HG02642 (cell line): ENCODE measurements around the gene SPATC1L.
"Not testable (repeated sequence)": the region's sequence is repeated elsewhere in the genome, so short reads cannot be mapped to it uniquely, and the experiment has no call there.

Experiments used
- ATAC-seq: cut with Tn5 transposase; IDR thresholded peaks from one replicate; pipeline ENCODE4 v1.9.1; 2021; ENCODE audit warnings: mild to moderate bottlenecking; ENCODE audit not compliant: unreplicated experiment, poor library complexity

The SPATC1L gene

DNA sequence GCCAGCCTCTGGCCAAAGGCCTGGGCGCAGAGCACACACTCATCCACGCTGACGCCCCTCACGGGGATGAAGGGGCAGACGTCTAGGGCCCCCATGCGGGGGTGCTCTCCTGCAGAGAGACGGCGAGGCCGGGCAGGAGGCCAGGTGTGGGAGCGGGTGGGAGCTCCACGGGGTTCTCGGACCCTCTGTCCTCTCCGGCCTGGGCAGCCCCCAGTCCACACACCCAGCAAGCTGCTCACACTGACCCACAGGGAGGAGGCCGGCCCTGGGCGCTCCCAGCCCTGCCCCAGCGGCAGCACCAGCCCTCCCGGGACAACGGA is 31.4 kb downstream of the SPATC1L start:
- ATAC-seq = no peak

GRCh38 chr21:46151989-46152926 is 32.0 kb downstream of the SPATC1L start:
- ATAC-seq = no peak

DNA sequence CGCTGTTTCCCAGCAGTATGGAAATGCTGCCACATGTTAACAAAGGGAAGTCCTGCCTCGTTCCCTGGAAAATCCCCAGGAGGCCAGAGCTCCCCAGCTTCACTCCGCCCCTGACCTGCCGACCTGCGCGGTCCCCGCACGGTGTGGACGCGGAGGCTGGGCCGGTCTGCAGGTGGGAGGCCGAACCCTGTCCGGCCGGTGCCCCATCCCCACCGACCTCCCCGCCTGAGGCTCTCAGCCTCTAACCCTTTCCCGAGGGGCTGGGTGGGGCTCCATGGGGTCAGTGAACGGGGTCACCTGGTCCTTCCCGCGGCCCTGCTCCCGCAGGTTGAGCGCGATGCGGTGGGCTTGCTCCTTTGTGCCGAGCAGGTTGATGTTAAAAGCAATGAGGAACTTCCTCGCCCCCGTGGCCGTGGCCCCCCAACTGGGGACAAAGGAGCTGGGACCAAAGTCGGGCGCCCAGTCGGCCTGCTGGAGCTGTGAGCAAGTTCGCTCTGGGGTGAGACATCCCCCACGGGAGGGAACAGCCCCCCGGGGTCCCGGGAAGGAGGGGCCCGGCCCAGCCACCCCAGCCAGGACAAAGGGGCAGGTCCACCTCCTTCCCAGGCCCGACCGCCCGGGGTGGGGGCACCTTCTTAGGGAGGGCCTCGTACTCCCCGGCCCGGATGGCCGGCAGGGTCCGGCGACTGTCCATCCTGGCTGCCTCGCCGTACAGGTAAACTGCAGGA is 32.8 kb downstream of the SPATC1L start:
- ATAC-seq = no peak

- no peak for ATAC-seq
These were observed 33.7 kb downstream of the SPATC1L start for GRCh38 chr21:46150491-46151121.

GRCh38 chr21:46150073-46150472 is 34.2 kb downstream of the SPATC1L start:
- ATAC-seq = no peak

- ATAC-seq = no peak
These were observed 34.9 kb downstream of the SPATC1L start for GRCh38 chr21:46149205-46149901.

DNA sequence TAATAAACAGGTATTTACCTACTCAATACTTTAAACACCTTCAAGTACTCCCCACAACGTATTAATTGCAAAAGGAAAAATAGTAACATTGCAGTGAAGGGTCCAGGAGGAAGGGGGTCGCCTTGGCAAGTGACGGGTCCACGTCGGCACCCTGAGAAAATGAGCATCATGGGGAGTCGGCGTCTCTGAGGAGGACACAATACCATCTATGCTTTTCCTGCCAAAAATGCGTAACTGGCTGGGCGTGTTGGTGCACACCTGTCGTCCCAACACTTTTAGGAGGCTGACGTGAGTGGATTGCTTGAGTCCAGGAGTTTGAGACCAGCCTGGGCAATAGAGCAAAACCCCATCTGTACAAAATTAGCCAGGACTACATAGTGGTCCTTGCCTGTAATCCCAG is 36.2 kb downstream of the SPATC1L start:
- no peak for ATAC-seq

DNA sequence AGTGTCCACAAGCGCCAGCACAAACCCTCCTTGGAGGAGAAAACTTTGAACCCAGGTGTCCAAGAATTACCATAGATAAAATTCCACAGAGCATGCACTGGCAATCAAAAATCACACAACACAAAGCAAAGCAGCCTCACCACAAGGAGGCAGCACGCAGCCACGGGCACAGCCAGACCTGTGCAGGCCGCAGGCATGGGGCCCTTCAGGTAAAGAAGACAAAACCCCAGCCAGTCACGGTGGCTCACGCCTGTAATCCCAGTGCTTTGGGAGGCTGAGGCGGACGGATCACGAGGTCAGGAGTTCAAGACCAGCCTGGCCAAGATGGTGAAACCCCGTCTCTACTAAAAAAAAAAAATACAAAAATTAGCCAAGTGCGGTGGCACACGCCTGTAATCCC is 36.8 kb downstream of the SPATC1L start:
- ATAC-seq = not testable (repeated sequence)

DNA sequence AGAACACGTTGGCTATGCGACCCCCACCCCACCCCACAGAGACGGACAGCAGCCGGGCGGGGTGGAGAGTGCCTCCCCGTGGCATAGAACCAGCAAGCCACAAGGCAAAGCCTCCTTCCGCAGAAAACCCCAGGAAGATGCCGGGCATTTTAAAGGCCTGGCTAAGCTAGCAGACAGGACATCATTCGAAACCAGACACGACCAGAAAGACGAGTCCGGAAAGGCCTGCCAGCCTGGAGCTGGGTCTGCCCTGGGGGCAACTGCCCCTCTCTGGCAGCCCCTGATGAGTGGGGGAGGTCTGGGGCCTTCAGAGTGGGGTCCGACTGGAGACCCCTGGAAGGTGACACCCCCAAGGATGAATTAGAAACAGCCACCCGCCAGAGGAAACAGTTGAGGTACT is 37.4 kb downstream of the SPATC1L start:
- no peak for ATAC-seq

DNA sequence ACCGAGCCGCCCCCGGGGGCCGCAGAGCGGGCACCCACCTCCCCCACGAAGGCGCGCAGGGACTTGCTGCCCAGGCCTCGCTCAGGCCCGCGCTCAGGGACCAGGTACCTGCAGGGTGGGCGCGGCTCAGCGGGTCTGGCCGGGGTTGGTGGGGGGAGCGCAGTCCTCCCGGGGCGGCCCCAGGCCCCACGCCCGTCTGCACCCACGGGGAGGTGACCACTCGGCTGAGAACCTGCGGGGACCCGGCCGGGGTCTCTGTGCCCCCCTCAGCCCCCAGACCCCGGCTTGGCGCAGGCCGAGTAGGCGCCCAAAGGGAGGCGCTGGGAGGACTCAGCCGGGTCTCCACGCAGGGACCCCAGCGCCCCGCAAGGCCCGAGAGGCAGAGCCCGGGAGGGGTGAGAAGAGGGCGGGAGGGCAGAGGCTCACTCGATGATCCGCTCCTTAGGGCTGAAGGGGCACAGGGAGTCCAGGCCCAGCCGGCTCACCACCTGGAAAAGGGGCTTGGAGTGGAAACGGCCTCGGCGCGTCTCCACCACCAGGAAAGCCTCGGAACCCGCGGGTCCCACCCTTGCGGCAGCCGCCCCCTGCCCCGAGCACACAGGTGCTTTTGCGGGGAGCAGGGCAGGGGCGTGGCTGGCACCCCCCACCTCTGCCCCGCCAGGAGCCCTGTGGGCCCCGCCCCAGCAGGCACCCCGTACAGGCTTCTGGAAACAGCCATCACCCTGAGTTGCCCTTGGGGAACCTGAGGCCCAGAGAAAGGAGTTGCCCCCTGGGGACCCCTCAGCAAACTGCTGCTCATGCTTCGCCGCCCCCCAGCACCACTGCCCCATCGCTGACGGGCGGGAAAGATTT is 38.2 kb downstream of the SPATC1L start:
- no peak for ATAC-seq

GRCh38 chr21:46145159-46145839 is 39.0 kb downstream of the SPATC1L start:
- no peak for ATAC-seq

- ATAC-seq = no peak
These were observed 39.7 kb downstream of the SPATC1L start for GRCh38 chr21:46144464-46145070.

GRCh38 chr21:46142582-46143473 is 41.4 kb downstream of the SPATC1L start:
- ATAC-seq = no peak

- no peak for ATAC-seq
These were observed 42.3 kb downstream of the SPATC1L start for GRCh38 chr21:46141767-46142581.

DNA sequence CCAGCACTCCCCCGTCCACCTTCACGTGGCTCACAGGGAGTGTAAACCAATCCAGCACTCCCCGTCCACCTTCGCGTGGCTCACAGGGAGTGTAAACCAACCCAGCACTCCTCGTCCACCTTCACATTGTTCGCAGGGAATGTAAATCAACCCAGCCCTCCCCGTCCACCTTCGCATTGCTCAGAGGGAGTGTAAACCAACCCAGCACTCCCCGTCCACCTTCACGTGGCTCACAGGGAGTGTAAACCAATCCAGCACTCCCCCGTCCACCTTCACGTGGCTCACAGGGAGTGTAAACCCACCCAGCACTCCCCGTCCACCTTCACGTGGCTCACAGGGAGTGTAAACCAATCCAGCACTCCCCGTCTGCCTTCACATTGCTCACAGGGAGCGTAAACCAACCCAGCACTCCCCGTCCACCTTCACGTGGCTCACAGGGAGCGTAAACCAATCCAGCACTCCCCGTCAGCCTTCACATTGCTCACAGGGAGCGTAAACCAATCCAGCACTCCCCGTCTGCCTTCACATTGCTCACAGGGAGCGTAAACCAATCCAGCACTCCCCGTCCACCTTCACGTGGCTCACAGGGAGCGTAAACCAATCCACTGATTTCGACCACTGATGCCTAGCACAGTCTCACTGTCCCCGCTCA is 43.8 kb downstream of the SPATC1L start:
- ATAC-seq = not testable (repeated sequence)

GRCh38 chr21:46139686-46140085 is 44.6 kb downstream of the SPATC1L start:
- no peak for ATAC-seq
